ENCODE results near the gene YWHAE. TPM values are rescaled to one million over a fixed set of nuclear protein-coding genes. Genes with fewer than 3 reads are reported as not detected.

The YWHAE gene
- total RNA-seq, 2 experiments from 2014 or later: 267 to 646 TPM

DNA sequence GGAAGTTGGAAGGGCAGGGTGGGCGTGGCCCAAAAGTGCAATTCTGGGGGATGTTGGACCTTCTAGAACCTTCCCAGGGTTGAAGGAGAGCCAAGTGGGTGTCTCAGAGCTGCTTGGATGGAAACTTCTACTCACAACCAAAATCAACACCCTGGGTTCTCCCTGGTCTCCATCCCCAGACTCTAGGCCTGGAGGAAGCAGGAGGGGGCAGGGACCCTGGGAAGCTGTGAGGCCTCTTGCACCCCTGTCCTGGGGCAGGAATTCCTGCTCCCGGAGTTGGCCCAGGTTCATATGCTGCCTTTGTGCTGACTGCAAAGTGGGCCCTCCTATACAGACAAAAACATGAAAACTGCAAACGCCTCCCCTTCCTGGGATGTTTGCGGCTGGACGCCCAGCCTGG is 95.5 kb downstream of the YWHAE start:
- Histone ChIP-seq H2AFZ (ENCODE audit: low read length) (no peak overlapping the region), H3K79me2 (ENCODE audit: insufficient read depth, low read depth, low read length) (no peaks in the 10 kb centered on the region), H3K9me3 (ENCODE audit: low read length) (no peaks in the 10 kb centered on the region), H3K4me3 (ENCODE audit: low read depth, low read length, poor library complexity, severe bottlenecking) (no peak overlapping the region), H3K36me3 (ENCODE audit: insufficient read depth, low read length) (no peaks in the 10 kb centered on the region), H3K9me2 (ENCODE audit: insufficient read depth, low read length) (no peaks in the 10 kb centered on the region), H4K20me1 (ENCODE audit: insufficient read depth, low read length) (no peaks in the 10 kb centered on the region), H3K4me2 (ENCODE audit: low read length) (no peak overlapping the region), H3K27ac (ENCODE audit: low read depth, low read length, poor library complexity, severe bottlenecking) (no peak overlapping the region), H3K4me1 (ENCODE audit: insufficient read depth, low read length, poor library complexity, severe bottlenecking) (no peaks in the 10 kb centered on the region)
- no TSS peak for BruUV-seq (replicated peaks)
- ChIA-PET CTCF (ENCODE audit: unreplicated experiment) (no interaction called here), POLR2A (no interaction called here)
- intact Hi-C loops (cut with micrococcal nuclease; ENCODE audit: unreplicated experiment): no loop called here
- TF ChIP-seq, protein P1, sequence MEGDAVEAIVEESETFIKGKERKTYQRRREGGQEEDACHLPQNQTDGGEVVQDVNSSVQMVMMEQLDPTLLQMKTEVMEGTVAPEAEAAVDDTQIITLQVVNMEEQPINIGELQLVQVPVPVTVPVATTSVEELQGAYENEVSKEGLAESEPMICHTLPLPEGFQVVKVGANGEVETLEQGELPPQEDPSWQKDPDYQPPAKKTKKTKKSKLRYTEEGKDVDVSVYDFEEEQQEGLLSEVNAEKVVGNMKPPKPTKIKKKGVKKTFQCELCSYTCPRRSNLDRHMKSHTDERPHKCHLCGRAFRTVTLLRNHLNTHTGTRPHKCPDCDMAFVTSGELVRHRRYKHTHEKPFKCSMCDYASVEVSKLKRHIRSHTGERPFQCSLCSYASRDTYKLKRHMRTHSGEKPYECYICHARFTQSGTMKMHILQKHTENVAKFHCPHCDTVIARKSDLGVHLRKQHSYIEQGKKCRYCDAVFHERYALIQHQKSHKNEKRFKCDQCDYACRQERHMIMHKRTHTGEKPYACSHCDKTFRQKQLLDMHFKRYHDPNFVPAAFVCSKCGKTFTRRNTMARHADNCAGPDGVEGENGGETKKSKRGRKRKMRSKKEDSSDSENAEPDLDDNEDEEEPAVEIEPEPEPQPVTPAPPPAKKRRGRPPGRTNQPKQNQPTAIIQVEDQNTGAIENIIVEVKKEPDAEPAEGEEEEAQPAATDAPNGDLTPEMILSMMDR (conservative IDR thresholded peaks at IDR 0.05; ENCODE audit: low read length): no peak
- TF ChIP-seq EZH2phosphoT487 (IDR thresholded peaks at IDR 0.05; ENCODE audit: borderline replicate concordance, low read depth, low read length): no peak
- no peak for DNase-seq (ENCODE audit: low spot score)

DNA sequence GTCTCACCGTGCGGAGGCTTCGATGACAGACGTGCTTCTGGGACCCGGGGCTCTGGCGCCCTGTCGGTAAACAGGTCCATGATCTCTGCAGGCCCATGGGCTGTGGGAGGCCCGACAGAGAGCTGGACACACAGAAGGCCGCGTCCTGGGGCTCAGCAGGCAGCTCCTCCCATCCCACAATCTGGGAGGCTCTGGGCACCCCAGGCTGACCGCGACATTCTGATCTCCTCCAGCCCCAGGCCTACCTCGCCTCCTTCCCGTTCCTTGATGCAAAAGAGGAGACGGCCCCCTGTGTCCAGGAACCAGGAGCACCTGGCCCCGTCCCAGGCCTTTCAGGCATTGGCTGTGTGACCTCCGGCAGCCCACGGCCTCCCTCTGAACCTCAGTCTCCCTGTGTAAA is 97.3 kb downstream of the YWHAE start:
- H3K4me2 ChIP-seq (ENCODE audit: low read length): no peak overlapping the region
- H3K36me3 ChIP-seq (ENCODE audit: insufficient read depth, low read length): no peaks in the 10 kb centered on the region
- no peaks in the 10 kb centered on the region for H3K9me3 ChIP-seq (ENCODE audit: low read length)
- H3K4me3 ChIP-seq (ENCODE audit: low read depth, low read length, poor library complexity, severe bottlenecking): no peak overlapping the region
- ChIA-PET CTCF (ENCODE audit: unreplicated experiment) (no interaction called here), POLR2A (no interaction called here)
- no peak overlapping the region for H2AFZ ChIP-seq (ENCODE audit: low read length)
- no peaks in the 10 kb centered on the region for H3K4me1 ChIP-seq (ENCODE audit: insufficient read depth, low read length, poor library complexity, severe bottlenecking)
- intact Hi-C loops (cut with micrococcal nuclease; ENCODE audit: unreplicated experiment): no loop called here
- no peaks in the 10 kb centered on the region for H4K20me1 ChIP-seq (ENCODE audit: insufficient read depth, low read length)
- H3K9me2 ChIP-seq (ENCODE audit: insufficient read depth, low read length): no peaks in the 10 kb centered on the region
- no peak overlapping the region for H3K27ac ChIP-seq (ENCODE audit: low read depth, low read length, poor library complexity, severe bottlenecking)
- no peaks in the 10 kb centered on the region for H3K79me2 ChIP-seq (ENCODE audit: insufficient read depth, low read depth, low read length)
- DNase-seq (ENCODE audit: low spot score): no peak
- BruUV-seq (replicated peaks): no TSS peak
- TF ChIP-seq, protein P1 (conservative IDR thresholded peaks at IDR 0.05; ENCODE audit: low read length): no peak
- TF ChIP-seq EZH2phosphoT487 (IDR thresholded peaks at IDR 0.05; ENCODE audit: borderline replicate concordance, low read depth, low read length): no peak

DNA sequence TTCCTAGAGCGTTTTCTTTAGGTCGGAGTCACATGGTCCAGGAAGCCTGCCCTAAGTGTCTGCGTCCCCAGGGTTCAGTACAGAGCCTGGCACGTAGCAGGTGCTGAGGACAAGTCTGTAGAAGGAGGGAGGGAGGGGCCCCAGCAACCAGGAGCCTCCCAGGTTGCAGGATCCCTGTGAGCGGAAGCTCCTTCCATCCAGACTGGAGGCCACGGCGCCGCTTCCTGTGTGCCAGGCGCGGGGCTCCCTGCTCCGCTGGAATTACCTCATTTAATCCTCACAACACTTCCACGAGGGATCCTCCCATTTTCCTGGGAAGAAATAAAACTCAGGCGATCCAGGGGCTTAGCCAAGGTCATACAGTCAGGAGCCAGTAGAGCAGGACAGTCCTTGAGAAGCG is 98.5 kb downstream of the YWHAE start:
- POLR2A ChIA-PET: no interaction called here

More for the DNA sequence above, 98.5 kb downstream of the YWHAE start:
- H4K20me1 ChIP-seq (ENCODE audit: insufficient read depth, low read length): no peaks in the 10 kb centered on the region
- H3K4me1 ChIP-seq (ENCODE audit: insufficient read depth, low read length, poor library complexity, severe bottlenecking): no peaks in the 10 kb centered on the region
- H3K4me3 ChIP-seq (ENCODE audit: low read depth, low read length, poor library complexity, severe bottlenecking): no peak overlapping the region
- DNase-seq (ENCODE audit: low spot score): no peak
- no peak overlapping the region for H3K4me2 ChIP-seq (ENCODE audit: low read length)
- H3K27ac ChIP-seq (ENCODE audit: low read depth, low read length, poor library complexity, severe bottlenecking): no peak overlapping the region
- H2AFZ ChIP-seq (ENCODE audit: low read length): no peak overlapping the region
- no peaks in the 10 kb centered on the region for H3K79me2 ChIP-seq (ENCODE audit: insufficient read depth, low read depth, low read length)
- no peaks in the 10 kb centered on the region for H3K9me3 ChIP-seq (ENCODE audit: low read length)
- CTCF ChIA-PET (ENCODE audit: unreplicated experiment): no interaction called here
- H3K9me2 ChIP-seq (ENCODE audit: insufficient read depth, low read length): no peaks in the 10 kb centered on the region
- intact Hi-C loops (cut with micrococcal nuclease; ENCODE audit: unreplicated experiment): no loop called here
- H3K36me3 ChIP-seq (ENCODE audit: insufficient read depth, low read length): no peaks in the 10 kb centered on the region
- BruUV-seq (replicated peaks): no TSS peak
- TF ChIP-seq, protein P1 (conservative IDR thresholded peaks at IDR 0.05; ENCODE audit: low read length): no peak
- no peak for TF ChIP-seq EZH2phosphoT487 (IDR thresholded peaks at IDR 0.05; ENCODE audit: borderline replicate concordance, low read depth, low read length)
